ENCODE results near the gene RGPD6.
"Not testable (repeated sequence)": the region's sequence is repeated elsewhere in the genome, so short reads cannot be mapped to it uniquely, and the experiment has no call there.

- TF ChIP-seq CTCF (IDR thresholded peaks at IDR 0.05); POLR2AphosphoS5 (IDR thresholded peaks at IDR 0.05; ENCODE audit: low read depth, low read length); TCF7L2 (IDR thresholded peaks at IDR 0.05; ENCODE audit: low read depth, low read length); SIN3A (IDR thresholded peaks at IDR 0.05; ENCODE audit: borderline replicate concordance, insufficient read depth, low read depth, low read length): not testable (repeated sequence)
These were observed 108.1 kb downstream of the RGPD6 start for GRCh38 chr2:110468921-110469320.

Data from Panc1 (cell line).